GM06990 (cell line): ENCODE measurements around the gene ABR.
"Not testable (repeated sequence)": the region's sequence is repeated elsewhere in the genome, so short reads cannot be mapped to it uniquely, and the experiment has no call there.

Experiments used
- DNase-seq: peaks from one replicate; pipeline ENCODE4 v3.0.0-alpha.2; 2011; ENCODE audit not compliant: insufficient read length; ENCODE audit errors: extremely low read depth
- H3K27me3 ChIP-seq: replicated peaks from 2 replicates; pipeline ENCODE4 v1.6.0; 2011; ENCODE audit warnings: low read length; ENCODE audit not compliant: control insufficient read depth, insufficient read depth
- H3K36me3 ChIP-seq: 2 replicates; pipeline ENCODE4 v1.5.1; 2011; ENCODE audit warnings: low read length; ENCODE audit not compliant: control insufficient read depth, insufficient read depth
- H3K4me3 ChIP-seq: replicated peaks from 2 replicates; pipeline ENCODE4 v1.5.1; 2011; ENCODE audit warnings: low read depth, mild to moderate bottlenecking, control low read depth, low read length
- CTCF ChIP-seq: IDR thresholded peaks from 2 replicates; pipeline ENCODE4 v1.5.1; 2011; ENCODE audit warnings: low read length, control low read depth, mild to moderate bottlenecking, inconsistent platforms; ENCODE audit not compliant: insufficient read depth, poor library complexity, severe bottlenecking

Gene ABR

GRCh38 chr17:1074886-1075605 lies 104.7 kb downstream of the ABR start:
- no peaks in the 10 kb centered on the region for H3K27me3 ChIP-seq
- no peak for DNase-seq
- H3K36me3 ChIP-seq = peaks cover 17% of the 10 kb centered on the region
- no peak for TF ChIP-seq CTCF
- no peak overlapping the region for H3K4me3 ChIP-seq

- not testable (repeated sequence) for DNase-seq, H3K4me3 ChIP-seq, H3K27me3 ChIP-seq
- H3K36me3 ChIP-seq = peaks cover 17% of the 10 kb centered on the region
Observed at GRCh38 chr17:1073963-1074625, 105.7 kb downstream of the ABR start.

GRCh38 chr17:1073241-1073962 lies 106.4 kb downstream of the ABR start:
- DNase-seq = no peak
- no peak for TF ChIP-seq CTCF
- H3K36me3 ChIP-seq = peaks cover 16% of the 10 kb centered on the region

GRCh38 chr17:1072551-1072961 lies 107.2 kb downstream of the ABR start:
- no peak for DNase-seq
- no peak for TF ChIP-seq CTCF
- Histone ChIP-seq H3K4me3 (no peak overlapping the region), H3K27me3 (no peaks in the 10 kb centered on the region), H3K36me3 (peaks cover 21% of the 10 kb centered on the region)

More at GRCh38 chr17:1073241-1073962, 106.4 kb downstream of the ABR start:
- no peaks in the 10 kb centered on the region for H3K27me3 ChIP-seq
- no peak overlapping the region for H3K4me3 ChIP-seq

GRCh38 chr17:1071103-1071825 lies 108.5 kb downstream of the ABR start:
- no peaks in the 10 kb centered on the region for H3K27me3 ChIP-seq
- TF ChIP-seq CTCF = no peak
- DNase-seq = no peak
- H3K36me3 ChIP-seq = peaks cover 24% of the 10 kb centered on the region
- no peak overlapping the region for H3K4me3 ChIP-seq
